ENCODE results near the gene PFAS.
A peak's percentile ranks its signal among the peaks of the same experiment; 100 is the strongest.

Gene PFAS

DNA sequence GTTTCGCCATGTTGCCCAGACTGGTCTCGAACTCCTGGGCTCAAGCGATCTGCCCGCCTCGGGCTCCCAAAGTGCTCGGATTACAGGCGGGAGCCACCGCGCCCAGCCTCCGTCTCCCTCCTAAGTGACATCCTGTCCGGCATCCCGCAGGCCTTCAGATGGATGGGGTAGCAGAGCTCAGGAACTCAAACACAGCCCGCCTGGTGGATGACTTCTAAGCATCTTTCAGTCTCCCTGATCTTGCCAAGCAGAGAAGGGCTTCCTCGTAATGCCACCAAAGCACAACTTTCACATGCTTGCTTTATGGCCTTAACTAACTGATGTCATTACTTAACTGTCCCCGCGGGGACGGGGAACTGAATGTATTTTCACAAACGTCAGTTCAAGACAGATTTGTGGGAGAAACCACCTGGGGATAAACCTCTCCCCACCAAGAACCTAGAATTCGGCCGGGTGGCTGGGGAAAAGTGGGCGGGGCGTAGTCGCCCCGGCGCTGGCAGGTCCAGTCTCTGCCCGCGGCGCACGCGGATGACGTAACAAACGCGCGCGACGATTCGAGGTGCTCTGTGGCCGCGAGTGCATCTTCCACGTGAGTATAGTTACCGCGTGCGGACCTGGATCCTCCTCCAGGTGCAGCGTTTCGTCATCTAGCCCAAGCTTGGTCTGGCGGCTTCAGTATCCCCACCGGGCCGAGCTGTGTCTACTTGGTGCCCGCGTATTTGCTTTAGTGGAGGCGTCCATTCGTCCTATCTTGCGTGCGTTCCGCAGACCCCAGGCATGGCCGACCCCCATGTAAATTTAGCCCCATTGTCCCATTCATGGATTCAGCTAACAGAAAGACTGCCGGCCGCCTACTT lies at the start of gene PFAS:
TSS of gene PFAS (plus strand) at position 539 of the 857 bp plus-strand sequence. CDS start 4,649 bp downstream, outside the sequence.
- Histone ChIP-seq H3F3A (ENCODE audit: insufficient read depth, low read length) (peaks cover 4% of the 10 kb centered on the region; the same call in 1 of the 2 replicates), H3K9ac (ENCODE audit: low read length) (peak within 1 kb of the TSS; percentile 79), H3K27ac (ENCODE audit: low read depth, low read length, poor library complexity, severe bottlenecking) (peak within 1 kb of the TSS; percentile 99), H3K27me3 (ENCODE audit: insufficient read depth, low read length) (no peaks in the 10 kb centered on the region), H3K4me1 (ENCODE audit: insufficient read depth, low read length, severe bottlenecking) (peaks cover 20% of the 10 kb centered on the region), H3K4me3 (ENCODE audit: low read depth, low read length, poor library complexity, severe bottlenecking) (peak within 1 kb of the TSS; percentile 93), H2AFZ (ENCODE audit: low read length) (no peak within 1 kb of the TSS), H3K4me2 (ENCODE audit: low read length) (peak within 1 kb of the TSS; percentile 75), H3K9me3 (ENCODE audit: low read length) (no peaks in the 10 kb centered on the region), H3K9me2 (ENCODE audit: low read depth, low read length) (no peaks in the 10 kb centered on the region), H3K79me2 (ENCODE audit: insufficient read depth, low read length) (peaks cover 20% of the 10 kb centered on the region), H3K36me3 (ENCODE audit: insufficient read depth, low read length) (peaks cover 14% of the 10 kb centered on the region), H4K20me1 (ENCODE audit: insufficient read depth, low read length) (no peaks in the 10 kb centered on the region)
- TF ChIP-seq EZH2 (IDR thresholded peaks at IDR 0.05; ENCODE audit: borderline replicate concordance, low read length), result no peak

- H4K20me1 ChIP-seq (ENCODE audit: insufficient read depth, low read length), result no peaks in the 10 kb centered on the region
- H3K4me2 ChIP-seq (ENCODE audit: low read length), result no peak overlapping the region; the same call in 1 of the 2 replicates
- H3K27ac ChIP-seq (ENCODE audit: low read depth, low read length, poor library complexity, severe bottlenecking), result peak overlapping the region; percentile 67
- peaks cover 15% of the 10 kb centered on the region for H3K79me2 ChIP-seq (ENCODE audit: insufficient read depth, low read length)
- H3K27me3 ChIP-seq (ENCODE audit: insufficient read depth, low read length), result no peaks in the 10 kb centered on the region
- H3K36me3 ChIP-seq (ENCODE audit: insufficient read depth, low read length), result peaks cover 53% of the 10 kb centered on the region
- H3K9me3 ChIP-seq (ENCODE audit: low read length), result no peaks in the 10 kb centered on the region
- H3K9ac ChIP-seq (ENCODE audit: low read length), result no peak overlapping the region
- 0 out of 2 replicates have a peak, but pooled peaks cover 3% of the 10 kb centered on the region for H3F3A ChIP-seq (ENCODE audit: insufficient read depth, low read length)
- peaks cover 30% of the 10 kb centered on the region for H3K4me1 ChIP-seq (ENCODE audit: insufficient read depth, low read length, severe bottlenecking)
- H2AFZ ChIP-seq (ENCODE audit: low read length), result no peak overlapping the region
- H3K9me2 ChIP-seq (ENCODE audit: low read depth, low read length), result no peaks in the 10 kb centered on the region
- H3K4me3 ChIP-seq (ENCODE audit: low read depth, low read length, poor library complexity, severe bottlenecking), result no peak overlapping the region
- no peak for TF ChIP-seq EZH2 (IDR thresholded peaks at IDR 0.05; ENCODE audit: borderline replicate concordance, low read length)
- TF ChIP-seq, protein P1, sequence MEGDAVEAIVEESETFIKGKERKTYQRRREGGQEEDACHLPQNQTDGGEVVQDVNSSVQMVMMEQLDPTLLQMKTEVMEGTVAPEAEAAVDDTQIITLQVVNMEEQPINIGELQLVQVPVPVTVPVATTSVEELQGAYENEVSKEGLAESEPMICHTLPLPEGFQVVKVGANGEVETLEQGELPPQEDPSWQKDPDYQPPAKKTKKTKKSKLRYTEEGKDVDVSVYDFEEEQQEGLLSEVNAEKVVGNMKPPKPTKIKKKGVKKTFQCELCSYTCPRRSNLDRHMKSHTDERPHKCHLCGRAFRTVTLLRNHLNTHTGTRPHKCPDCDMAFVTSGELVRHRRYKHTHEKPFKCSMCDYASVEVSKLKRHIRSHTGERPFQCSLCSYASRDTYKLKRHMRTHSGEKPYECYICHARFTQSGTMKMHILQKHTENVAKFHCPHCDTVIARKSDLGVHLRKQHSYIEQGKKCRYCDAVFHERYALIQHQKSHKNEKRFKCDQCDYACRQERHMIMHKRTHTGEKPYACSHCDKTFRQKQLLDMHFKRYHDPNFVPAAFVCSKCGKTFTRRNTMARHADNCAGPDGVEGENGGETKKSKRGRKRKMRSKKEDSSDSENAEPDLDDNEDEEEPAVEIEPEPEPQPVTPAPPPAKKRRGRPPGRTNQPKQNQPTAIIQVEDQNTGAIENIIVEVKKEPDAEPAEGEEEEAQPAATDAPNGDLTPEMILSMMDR (IDR thresholded peaks at IDR 0.05; ENCODE audit: low read length), result no peak
Observed at GRCh38 chr17:8204761-8205555, 44.1 kb upstream of the PFAS start.

- Histone ChIP-seq H3K9ac (ENCODE audit: low read length) (no peak overlapping the region), H3K4me1 (ENCODE audit: insufficient read depth, low read length, severe bottlenecking) (peaks cover 38% of the 10 kb centered on the region), H3K4me3 (ENCODE audit: low read depth, low read length, poor library complexity, severe bottlenecking) (no peak overlapping the region), H2AFZ (ENCODE audit: low read length) (no peak overlapping the region), H3K36me3 (ENCODE audit: insufficient read depth, low read length) (peaks cover 53% of the 10 kb centered on the region), H3K4me2 (ENCODE audit: low read length) (no peak overlapping the region), H3K27me3 (ENCODE audit: insufficient read depth, low read length) (no peaks in the 10 kb centered on the region), H3K9me3 (ENCODE audit: low read length) (no peaks in the 10 kb centered on the region), H3K27ac (ENCODE audit: low read depth, low read length, poor library complexity, severe bottlenecking) (no peak overlapping the region), H3K79me2 (ENCODE audit: insufficient read depth, low read length) (peaks cover 17% of the 10 kb centered on the region), H3K9me2 (ENCODE audit: low read depth, low read length) (no peaks in the 10 kb centered on the region), H4K20me1 (ENCODE audit: insufficient read depth, low read length) (no peaks in the 10 kb centered on the region), H3F3A (ENCODE audit: insufficient read depth, low read length) (0 out of 2 replicates have a peak, but pooled peaks cover 3% of the 10 kb centered on the region)
- TF ChIP-seq, protein P1 (IDR thresholded peaks at IDR 0.05; ENCODE audit: low read length), result no peak
- TF ChIP-seq EZH2 (IDR thresholded peaks at IDR 0.05; ENCODE audit: borderline replicate concordance, low read length), result no peak
Observed at GRCh38 chr17:8206536-8206935, 42.6 kb upstream of the PFAS start.
